Activated effector memory CD4-positive, alpha-beta T cell treated with Interleukin-2 at 50 U/mL for 16 hours (primary cell): ENCODE data around the gene C1QTNF12.

Source experiments
- DNase-seq: peaks from one replicate; pipeline ENCODE4 v3.0.0-alpha.2; 2020

The C1QTNF12 gene

GRCh38 chr1:1246577-1247340, at the start of gene C1QTNF12:
C1QTNF12 (minus strand) TSS chr1:1246722; CDS start chr1:1246690, 32 bp downstream.
- DNase-seq, result no peak

GRCh38 chr1:1295154-1295923, 48.8 kb upstream of the C1QTNF12 start:
- no peak for DNase-seq

- no peak for DNase-seq
Measured at GRCh38 chr1:1294250-1294890, 47.8 kb upstream of the C1QTNF12 start.

GRCh38 chr1:1293263-1294249, 47.0 kb upstream of the C1QTNF12 start:
- no peak for DNase-seq

GRCh38 chr1:1292851-1293250, 46.3 kb upstream of the C1QTNF12 start:
- DNase-seq, result no peak

- DNase-seq, result no peak
Measured at GRCh38 chr1:1292442-1292779, 45.9 kb upstream of the C1QTNF12 start.

- DNase-seq, result peak; percentile 54
Measured at GRCh38 chr1:1291548-1292441, 45.3 kb upstream of the C1QTNF12 start.

GRCh38 chr1:1291023-1291528, 44.6 kb upstream of the C1QTNF12 start:
- DNase-seq, result no peak

GRCh38 chr1:1290238-1290731, 43.8 kb upstream of the C1QTNF12 start:
- peak; percentile 28 for DNase-seq

GRCh38 chr1:1287288-1288110, 41.0 kb upstream of the C1QTNF12 start:
- no peak for DNase-seq

- no peak for DNase-seq
Measured at GRCh38 chr1:1286313-1287261, 40.1 kb upstream of the C1QTNF12 start.

GRCh38 chr1:1285611-1286311, 39.2 kb upstream of the C1QTNF12 start:
- no peak for DNase-seq

- DNase-seq, result no peak
Measured at GRCh38 chr1:1285102-1285571, 38.6 kb upstream of the C1QTNF12 start.

- DNase-seq, result no peak
Measured at GRCh38 chr1:1284221-1285101, 37.9 kb upstream of the C1QTNF12 start.

- DNase-seq, result no peak
Measured at GRCh38 chr1:1283821-1284220, 37.3 kb upstream of the C1QTNF12 start.

GRCh38 chr1:1282998-1283397, 36.5 kb upstream of the C1QTNF12 start:
- DNase-seq, result no peak
